GM18951 (cell line): Measurements from ENCODE around the gene ITPK1.

ENCODE experiments used
- POLR2A ChIP-seq: IDR thresholded peaks from 4 replicates; pipeline ENCODE4 v1.6.1; 2011; ENCODE audit warnings: mild to moderate bottlenecking; ENCODE audit not compliant: insufficient read length, insufficient read depth; ENCODE audit errors: extremely low read depth
- in situ Hi-C: fragments of 300-500 bp; cut with MboI; formaldehyde crosslinking; loops from one replicate; pipeline ENCODE4 v1.12.0; 2022; ENCODE audit warnings: low sequenced_read_pairs, mixed read lengths, inconsistent platforms; ENCODE audit not compliant: unreplicated experiment

Gene ITPK1

DNA sequence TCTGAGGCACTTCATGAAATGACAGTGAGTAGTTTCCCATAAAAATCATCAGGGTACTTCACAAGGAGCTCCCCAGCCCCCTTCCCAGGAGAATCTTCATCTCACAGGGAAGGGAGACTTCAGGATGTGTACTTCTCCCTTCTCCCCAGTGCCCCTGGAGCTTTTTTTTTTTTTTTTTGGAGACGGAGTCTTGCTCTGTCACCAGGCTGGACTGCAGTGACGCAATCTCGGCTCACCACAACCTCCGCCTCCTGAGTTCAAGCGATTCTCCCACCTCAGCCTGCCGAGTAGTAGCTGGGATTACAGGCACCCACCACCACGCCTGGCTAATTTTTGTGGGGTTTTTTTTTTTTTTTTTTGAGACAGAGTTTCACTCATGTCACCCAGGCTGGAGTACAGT, 10.4 kb downstream of the ITPK1 start:
- in situ Hi-C loops: no loop called here
- no peak for TF ChIP-seq POLR2A

DNA sequence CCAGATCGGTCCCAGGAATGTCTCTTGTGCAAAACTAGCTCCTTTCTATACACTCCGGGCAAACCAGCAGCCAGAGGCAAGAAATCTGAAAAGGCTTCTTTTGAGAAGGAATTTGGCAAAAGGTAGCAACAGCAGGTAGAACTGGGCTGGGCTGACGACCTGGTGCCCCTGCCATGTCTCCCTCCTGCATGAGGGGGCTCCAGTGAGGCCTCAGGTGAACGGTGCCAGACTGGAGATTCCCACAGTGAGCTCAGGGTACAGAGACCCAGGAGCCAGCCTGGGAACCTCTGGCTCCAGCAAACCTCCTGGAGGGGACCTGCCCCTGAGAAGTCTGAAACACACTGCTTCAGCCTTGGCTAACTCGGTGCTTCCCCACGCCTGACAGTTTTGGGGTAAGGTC, 10.8 kb downstream of the ITPK1 start:
- TF ChIP-seq POLR2A: no peak
- in situ Hi-C loops: no loop called here

DNA sequence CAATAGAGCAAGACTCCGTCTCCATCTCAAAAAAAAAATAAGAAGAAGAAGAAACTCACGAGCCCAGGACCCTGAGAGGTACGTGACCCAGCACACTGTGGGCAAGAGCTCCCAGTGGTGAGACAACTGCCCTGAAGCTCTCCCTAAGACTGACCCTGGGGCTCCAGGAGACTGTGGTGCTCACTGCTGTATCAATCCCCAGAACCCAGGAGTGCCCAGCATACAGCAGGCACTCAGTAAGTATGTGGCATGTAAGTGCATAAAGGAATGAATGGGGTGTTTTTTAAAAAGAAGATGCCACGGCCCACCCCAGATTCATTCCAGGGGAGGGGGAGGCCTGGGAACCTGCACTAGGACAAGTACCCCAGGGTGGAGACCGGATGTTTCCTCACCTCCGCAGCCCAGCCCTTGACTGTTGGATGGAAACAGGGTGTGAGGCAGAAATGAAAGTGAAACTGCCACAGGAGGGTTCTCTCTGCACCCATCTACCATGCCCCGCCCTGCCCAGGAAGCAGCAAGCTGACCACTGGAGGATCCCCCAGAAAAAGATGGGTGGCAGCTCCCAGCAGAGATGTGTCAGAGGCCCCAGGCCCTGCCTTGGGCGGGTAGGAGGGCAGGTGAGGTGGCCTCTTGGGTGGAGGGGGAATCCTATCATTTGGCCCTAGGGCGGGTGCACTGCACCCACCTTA, 12.2 kb downstream of the ITPK1 start:
- TF ChIP-seq POLR2A: peak; percentile 37
- in situ Hi-C loops: no loop called here

DNA sequence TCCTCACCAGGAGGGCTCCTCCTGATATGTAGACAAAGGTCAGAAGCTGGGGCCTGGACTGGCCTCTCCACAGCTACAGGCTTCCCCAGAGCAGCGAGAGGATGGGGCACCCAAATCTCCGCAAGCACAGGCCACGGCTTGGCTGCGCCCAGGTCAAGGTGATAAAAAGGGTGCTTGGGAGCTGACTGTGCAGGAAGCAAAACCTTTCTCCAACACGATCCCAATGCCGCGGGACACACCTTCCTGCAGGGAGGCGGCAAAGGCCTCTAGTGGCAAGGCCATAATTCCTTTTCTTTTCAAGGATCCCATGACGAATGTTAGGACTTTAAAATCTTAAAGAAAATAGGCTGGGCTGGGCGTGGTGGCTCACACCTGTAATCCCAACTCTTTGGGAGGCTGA, 13.6 kb downstream of the ITPK1 start:
- in situ Hi-C loops: no loop called here
- no peak for TF ChIP-seq POLR2A

DNA sequence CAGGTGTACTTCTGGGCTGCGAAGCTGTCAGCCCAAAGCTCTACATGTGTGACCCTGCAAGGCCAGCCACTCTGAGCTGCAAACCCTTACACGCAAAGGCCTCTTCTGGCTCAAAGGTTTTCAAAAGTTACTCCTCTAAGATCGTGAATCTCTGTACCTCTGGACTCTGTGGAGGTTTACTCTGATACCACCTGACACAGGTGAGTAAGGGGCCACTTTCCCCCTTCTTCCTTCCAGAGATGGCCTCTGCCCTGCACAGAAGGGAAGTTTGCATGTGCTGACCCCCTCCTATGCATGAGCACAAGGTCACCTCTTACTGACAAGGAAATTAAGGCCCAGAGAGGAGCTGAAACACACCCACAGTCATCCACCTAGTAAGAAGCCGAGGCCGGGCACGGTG, 14.5 kb downstream of the ITPK1 start:
- TF ChIP-seq POLR2A: no peak
- in situ Hi-C loops: no loop called here

DNA sequence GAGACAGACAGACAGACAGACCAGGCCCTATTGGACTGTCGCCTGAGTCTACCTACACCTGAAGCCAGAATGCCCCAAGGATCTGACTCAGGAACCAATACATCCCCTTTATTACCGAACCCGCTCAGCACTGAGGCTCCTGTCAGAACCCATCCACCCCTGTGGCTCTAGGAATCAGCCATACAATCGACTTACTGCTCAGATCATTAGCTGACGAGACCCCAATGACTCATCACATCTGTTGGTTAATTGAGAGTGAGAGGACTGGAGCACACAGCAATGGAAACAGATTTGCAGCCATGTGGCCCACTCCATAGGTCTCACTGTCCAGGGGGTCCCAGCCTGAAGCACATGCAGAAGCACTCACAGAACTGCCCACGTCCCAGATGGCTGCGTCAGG, 15.2 kb downstream of the ITPK1 start:
- TF ChIP-seq POLR2A: no peak
- in situ Hi-C loops: no loop called here

DNA sequence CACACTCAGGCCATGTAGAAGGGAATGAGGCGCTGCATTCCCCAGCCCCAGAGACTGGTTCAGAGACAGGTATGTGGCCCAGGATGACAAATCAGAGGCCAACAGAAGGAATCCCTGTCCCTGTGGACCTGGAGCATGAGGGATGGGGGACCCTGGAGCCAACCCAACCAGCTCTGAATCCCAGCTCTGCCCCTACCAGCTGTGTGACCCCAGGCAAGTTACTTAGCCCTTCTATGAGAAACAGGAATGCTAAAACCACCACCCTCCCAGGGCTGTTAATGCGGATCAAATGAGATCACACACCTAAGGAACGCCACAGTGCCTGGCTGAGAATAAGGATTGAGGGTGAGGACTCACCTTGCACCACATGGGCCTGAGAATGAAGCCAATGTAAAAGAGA, 15.6 kb downstream of the ITPK1 start:
- in situ Hi-C loops: no loop called here
- TF ChIP-seq POLR2A: no peak

DNA sequence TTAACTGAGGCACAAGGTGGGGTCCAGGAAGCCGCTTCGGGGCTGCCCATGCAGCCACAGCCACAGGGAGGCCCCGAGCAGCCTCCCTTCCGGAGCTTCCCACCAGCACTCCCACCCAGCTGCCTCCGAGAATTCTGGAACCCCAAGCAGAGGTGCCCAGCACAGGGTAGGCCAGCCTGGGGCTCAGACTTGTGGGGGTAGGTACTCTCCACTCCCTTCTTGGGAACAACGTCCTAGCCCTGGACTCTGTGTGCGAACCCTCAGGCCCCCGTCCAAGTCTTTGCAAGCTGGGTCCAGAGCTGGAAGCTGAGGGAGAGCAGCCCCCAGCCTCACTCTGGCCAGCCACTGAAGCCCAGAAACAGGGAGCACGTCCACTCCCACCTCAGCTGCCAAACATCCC, 16.1 kb downstream of the ITPK1 start:
- in situ Hi-C loops: no loop called here
- TF ChIP-seq POLR2A: no peak

DNA sequence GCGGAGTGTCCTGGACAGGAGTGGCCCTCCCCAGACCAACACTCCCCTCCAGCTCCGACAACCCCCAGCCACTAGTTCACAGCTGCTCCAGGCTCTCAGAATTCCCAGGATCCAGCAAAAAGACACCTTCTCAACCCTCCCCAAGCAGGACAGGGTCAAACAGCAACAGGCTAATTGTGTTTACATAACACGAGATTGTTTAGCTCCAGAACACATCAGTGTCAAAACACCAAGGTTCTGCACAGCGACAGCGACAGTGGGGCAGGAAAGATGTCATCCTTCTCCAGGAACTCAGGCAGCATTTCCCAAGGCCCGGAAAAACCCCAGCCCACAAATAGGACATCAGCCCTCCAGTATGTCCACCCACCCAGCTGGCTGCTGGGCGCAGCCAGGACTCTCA, 16.5 kb downstream of the ITPK1 start:
- no peak for TF ChIP-seq POLR2A
- in situ Hi-C loops: no loop called here

DNA sequence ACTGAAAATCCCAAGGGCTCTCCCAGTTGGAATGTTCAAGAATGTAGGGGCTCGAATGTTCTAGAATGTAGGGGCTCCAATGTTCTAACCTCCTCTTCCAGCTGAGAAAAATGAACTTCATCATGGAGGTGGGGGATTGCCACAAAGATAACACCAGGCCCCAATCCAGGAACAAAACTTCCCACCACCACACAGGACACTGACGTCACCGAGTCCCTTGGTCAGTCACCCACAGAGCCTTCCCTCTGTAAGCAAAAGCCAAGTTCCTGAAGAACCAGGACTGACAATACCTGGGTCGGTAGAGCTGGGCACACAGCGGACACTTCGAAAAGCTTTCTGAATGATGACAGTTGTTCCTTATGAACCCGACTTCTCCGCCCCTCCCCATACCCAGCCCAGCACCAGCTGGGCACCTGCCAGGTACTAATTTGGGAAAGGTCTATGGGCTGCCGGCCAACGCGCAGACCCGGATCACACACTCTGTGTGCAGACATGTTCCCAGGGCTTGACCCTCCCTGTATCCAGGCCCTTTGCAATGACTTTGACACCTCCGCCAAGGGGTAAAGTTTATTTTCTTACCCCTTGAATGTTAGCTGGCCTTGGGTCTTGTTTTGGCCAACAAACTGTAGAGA, 18.9 kb downstream of the ITPK1 start:
- TF ChIP-seq POLR2A: no peak
- in situ Hi-C loops: no loop called here

DNA sequence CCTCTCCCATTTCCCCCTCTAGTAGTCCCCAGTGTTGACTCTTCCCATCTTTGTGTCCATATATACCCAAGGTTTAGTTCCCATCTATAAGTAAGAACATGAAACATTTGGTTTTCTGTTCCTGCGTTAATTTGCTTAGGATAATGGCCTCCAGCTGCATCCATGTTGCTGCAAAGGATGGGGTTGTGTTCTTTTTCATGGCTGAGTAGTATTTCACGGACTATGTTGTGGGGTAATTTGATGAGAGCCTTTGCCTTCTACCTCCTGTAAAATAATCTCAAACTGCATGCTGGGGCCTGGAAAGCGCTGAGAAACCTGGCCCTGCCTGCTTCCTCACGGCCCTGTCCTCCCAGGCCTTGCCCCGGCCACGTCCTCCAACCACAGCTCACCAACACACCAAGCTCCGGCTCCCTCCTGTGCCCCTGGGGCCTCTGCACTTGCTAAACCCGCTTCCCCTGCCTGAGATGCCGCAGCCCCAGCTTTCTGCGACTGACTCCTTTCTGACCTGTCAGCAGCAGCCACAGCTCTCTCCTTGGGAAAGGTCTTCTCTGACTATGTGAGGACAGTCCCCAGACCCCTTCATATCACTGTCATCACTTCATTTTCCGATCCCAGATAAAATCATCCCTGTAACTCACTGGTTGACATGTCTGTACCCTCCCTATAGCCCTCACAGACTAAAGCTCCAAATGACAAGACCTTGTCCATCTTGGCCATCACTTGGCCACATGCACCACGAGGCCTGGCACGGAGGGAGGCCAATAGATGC, 19.8 kb downstream of the ITPK1 start:
- TF ChIP-seq POLR2A: no peak
- in situ Hi-C loops: no loop called here

DNA sequence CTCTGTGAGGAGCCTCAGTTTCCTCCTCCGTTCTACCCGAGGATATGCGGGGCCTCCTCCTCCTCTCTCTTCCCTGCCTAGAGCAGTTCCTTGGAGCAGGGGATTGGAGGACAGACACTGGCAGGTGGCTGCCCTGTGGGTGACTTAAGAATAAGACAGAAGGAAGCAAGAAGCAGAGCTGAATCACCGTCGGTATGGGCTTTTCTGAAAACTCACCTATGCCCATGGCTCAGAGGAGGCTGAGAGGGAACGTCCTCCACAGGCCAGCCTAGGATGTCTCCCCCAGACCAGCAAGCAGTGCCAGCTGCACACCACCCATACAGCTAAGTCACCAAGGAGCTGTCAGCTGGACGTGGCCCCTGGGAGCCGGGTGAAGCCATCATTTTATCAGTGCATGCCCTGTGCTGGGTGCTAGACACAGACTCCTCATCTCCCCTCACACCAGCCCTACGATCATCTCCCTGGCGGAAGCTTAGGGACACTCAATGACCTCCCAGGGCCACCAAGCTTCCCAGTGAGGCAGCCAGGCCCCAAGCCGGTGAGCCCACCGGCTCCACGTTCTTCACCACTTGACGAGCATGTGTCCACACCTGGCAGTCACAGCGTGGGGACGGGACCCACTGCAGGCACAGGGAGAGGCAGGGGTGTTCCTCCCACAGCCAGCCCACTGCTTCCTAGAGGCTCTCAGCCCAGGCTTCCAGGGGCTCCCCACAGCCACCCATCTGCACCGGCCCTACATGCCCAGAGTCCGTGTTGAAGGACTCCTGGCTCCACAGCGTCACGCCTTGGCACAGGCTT, 21.4 kb downstream of the ITPK1 start:
- no peak for TF ChIP-seq POLR2A
- in situ Hi-C loops: no loop called here
